Islet of Langerhans (tissue), 1 donor: ENCODE measurements around the gene EDN1.
"Not testable (repeated sequence)": the region's sequence is repeated elsewhere in the genome, so short reads cannot be mapped to it uniquely, and the experiment has no call there.

Experiments
- FAIRE-seq: peaks from one replicate; lab custom pipeline; 2011; peaks lifted over from hg19 to GRCh38; lab: Jason Lieb, UNC

Gene EDN1

GRCh38 chr6:12294851-12295536 is 4.8 kb downstream of the EDN1 start:
- no peak for FAIRE-seq

DNA sequence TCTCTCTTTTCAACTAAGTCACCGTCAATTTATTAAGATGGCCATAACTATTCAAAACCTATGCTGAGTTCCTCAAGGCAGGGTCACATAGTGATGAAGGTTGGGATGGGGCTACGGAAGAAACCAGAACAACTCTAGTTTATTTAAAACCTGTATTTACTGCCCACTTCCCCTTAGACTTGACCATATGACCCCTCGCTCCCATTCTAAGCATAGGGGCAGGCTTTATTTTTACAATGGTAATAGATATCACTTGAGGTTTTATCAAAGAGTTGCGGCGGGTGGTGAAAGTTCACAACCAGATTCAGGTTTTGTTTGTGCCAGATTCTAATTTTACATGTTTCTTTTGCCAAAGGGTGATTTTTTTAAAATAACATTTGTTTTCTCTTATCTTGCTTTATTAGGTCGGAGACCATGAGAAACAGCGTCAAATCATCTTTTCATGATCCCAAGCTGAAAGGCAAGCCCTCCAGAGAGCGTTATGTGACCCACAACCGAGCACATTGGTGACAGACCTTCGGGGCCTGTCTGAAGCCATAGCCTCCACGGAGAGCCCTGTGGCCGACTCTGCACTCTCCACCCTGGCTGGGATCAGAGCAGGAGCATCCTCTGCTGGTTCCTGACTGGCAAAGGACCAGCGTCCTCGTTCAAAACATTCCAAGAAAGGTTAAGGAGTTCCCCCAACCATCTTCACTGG is 5.5 kb downstream of the EDN1 start:
- FAIRE-seq = no peak

DNA sequence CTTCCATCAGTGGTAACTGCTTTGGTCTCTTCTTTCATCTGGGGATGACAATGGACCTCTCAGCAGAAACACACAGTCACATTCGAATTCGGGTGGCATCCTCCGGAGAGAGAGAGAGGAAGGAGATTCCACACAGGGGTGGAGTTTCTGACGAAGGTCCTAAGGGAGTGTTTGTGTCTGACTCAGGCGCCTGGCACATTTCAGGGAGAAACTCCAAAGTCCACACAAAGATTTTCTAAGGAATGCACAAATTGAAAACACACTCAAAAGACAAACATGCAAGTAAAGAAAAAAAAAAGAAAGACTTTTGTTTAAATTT is 6.1 kb downstream of the EDN1 start:
- no peak for FAIRE-seq

DNA sequence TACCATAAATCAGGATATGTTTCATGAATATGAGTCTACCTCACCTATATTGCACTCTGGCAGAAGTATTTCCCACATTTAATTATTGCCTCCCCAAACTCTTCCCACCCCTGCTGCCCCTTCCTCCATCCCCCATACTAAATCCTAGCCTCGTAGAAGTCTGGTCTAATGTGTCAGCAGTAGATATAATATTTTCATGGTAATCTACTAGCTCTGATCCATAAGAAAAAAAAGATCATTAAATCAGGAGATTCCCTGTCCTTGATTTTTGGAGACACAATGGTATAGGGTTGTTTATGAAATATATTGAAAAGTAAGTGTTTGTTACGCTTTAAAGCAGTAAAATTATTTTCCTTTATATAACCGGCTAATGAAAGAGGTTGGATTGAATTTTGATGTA is 6.4 kb downstream of the EDN1 start:
- FAIRE-seq = no peak

DNA sequence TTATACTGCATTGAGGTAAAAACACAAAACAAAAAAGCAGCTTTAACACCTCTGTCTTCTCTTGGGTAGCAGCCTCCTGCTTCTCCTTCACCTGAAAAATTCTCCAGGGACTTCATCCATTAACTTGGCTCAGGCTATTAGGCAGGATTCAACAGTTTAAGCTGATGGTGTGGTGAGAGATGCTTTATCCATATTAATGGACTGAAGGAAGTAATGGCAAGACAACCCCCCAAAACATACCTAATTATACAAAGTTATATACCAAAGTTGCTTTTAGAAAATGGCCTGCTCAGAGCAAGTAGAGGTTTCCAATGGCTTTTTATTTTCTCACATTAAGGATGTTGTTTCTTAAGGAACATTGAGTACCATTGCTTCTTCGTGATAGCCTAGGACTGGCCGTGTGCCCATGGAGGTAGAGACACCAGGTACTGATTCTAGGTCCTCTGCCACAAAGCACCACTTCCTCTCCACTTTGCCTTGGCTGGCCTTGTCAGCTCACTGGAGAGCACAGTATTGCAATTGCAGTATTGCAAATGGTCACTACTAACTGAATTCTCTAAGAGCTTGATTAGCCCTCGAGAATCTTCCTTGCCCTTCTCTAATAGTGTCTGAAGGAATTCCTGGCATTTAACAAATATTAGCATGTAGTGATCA is 7.3 kb downstream of the EDN1 start:
- FAIRE-seq = no peak

GRCh38 chr6:12298017-12298978 is 8.1 kb downstream of the EDN1 start:
- no peak for FAIRE-seq

DNA sequence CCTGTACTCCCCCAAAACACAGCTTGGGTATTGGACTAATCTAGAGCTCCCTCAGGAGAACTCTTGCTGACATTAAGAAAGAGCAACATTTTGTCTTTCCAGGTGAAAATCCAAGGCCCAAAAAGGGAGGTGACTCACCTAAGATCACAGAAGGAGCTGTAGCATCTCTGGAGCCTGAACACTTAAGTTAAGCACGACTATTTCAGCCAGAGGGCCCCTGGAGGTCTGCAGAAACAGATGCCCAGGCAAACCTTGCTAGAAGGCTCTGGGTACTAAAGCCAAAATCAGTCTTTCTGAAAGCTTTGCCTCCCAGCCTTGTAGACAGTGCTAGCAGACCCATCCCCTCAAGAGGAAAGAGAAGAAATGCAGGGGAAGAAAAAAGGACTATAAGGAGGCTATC is 8.8 kb downstream of the EDN1 start:
- FAIRE-seq = no peak

GRCh38 chr6:12301018-12301417 is 10.9 kb downstream of the EDN1 start:
- FAIRE-seq = no peak

- no peak for FAIRE-seq
Measured at GRCh38 chr6:12304487-12304886, 14.3 kb downstream of the EDN1 start.

GRCh38 chr6:12309070-12309469 is 18.9 kb downstream of the EDN1 start:
- no peak for FAIRE-seq

DNA sequence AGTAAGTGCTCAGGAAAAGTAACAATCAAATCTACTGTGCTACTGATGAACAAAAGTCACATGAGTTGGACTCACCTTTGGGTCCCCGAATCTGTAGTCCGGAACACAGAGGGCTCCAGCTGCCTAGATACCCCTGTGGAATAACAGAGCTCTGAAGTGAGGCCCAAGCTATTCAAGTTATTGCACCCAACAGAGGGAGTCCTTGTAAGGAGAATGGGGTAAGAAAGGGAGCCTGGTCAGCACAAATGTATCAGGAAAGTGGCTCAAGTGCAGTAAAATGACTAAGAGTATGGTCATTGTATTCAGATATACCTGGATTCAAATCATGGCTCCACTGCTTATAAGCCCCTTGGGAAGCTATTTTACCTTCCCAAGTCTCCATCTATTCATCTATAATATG is 20.9 kb downstream of the EDN1 start:
- no peak for FAIRE-seq

DNA sequence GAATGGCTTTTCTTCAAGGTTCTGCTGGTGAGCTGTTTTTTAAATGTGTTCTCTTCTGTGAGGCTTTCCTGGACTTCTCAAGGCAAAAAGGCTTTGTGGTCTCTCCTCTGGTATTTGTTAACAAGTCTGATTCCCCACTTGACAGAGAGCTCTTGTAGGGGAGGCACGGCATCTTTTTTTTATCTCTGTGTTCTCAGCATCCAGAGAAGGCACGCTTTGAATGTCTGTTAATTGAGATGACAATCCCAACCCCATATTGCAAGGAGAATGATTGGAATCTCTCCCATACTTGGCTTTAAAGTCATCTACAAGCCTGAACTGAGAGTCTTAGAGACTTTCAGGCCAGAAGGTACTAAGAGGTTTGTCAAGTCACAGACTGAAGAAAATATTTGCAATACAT is 22.6 kb downstream of the EDN1 start:
- FAIRE-seq = no peak

- no peak for FAIRE-seq
Measured at GRCh38 chr6:12313306-12313991, 23.3 kb downstream of the EDN1 start.

DNA sequence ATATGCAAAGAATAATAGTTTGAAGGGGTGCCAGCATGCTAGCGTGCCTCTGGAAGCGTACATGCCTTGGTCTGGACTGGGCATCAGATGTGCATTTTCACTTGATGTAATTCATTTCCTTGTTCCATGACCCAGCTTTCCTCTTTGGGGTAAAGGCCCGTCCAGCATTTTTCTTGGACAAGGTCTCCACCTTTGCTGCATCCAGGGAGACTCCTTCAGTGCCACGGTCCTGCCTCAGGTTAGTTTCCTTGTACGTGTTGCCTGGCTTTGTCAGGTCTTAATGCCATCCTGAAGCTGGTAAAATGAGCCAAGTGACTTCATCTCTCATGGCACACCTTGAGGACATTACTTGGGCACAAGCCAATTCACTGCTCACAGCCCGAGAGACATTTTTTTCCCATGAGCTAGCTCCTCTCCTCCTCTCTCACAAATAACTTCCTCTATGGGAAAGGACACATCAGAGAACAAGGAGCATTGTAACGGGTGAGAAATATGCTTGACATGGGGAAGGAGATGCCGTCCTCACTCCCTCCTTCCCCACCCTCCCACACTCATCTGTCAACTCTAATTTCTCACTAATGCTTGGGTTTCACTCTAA is 23.9 kb downstream of the EDN1 start:
- FAIRE-seq = no peak

DNA sequence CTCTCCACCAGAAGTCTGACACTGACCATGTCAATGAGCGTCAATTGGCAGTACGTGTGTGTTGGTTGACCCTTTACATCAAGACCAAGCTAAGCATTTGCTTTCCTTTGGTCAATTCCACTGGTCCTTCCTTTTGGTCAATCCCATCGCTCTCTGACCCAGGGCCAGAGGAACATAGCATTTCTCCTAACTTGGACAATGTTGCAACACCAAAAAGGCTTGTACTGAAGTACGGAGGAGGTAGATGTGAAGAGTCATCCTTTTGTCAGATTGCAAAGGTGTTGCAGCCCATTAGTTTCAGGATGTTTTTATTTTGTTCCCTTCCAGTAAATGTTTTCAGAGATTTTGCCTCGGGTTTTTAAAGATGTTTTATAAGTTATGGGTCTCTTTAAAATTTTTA is 24.6 kb downstream of the EDN1 start:
- no peak for FAIRE-seq

DNA sequence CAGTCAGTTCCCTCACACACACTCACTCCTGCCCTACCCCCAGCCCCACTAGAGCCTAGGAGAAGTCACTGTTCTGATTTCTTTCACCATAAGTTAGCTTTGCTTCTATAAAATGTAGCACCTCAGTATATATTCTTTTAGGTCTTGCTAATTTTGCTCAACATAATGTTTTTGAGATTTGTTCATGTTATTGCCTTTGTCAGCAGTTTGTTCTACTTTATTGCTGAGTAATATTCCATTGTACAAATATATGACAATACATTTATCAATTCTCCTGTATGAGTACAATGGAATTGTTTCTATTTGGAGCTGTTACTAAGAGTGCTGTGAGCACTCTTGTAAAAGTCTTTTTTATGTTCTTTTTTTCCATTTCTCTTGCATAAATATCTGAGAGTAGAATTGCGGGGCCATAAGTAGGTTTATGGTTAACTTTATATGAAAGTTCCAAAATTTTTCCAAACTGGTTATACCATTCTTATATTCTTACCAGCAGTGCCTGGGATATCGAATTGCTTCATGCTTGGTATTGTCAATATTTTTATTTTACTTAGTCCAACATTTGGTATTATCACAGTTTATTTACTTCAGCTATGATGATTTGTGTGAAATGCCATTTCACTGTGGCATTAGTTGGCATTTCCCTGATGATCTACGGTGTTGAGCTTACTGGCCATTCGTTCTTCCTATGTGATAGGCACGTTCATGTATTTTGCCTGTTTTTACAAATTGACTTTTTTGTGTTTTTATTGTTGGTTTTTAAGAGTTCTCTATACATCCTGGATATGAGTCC is 25.3 kb downstream of the EDN1 start:
- FAIRE-seq = no peak

GRCh38 chr6:12318749-12319148 is 28.6 kb downstream of the EDN1 start:
- FAIRE-seq = no peak

GRCh38 chr6:12320074-12320473 is 29.9 kb downstream of the EDN1 start:
- FAIRE-seq = not testable (repeated sequence)

DNA sequence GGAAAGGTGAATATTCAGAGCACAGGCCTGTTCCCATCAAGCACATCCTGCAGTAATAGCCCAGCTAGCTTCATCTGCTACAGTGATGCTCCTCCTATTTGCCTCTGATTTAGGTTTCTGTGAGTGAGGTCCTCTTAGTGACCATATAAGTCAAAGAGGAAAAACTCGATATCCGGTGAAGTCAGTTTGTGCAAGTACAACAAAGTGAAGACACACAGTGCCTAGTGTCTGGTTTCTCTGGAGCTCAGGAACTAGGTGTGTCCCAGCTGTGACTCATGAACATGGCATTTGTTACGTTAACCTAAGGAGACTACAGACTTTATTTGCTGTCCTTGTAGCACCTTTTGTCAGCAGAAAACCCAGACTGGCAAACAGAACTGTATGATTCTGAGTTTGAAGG is 33.9 kb downstream of the EDN1 start:
- no peak for FAIRE-seq

DNA sequence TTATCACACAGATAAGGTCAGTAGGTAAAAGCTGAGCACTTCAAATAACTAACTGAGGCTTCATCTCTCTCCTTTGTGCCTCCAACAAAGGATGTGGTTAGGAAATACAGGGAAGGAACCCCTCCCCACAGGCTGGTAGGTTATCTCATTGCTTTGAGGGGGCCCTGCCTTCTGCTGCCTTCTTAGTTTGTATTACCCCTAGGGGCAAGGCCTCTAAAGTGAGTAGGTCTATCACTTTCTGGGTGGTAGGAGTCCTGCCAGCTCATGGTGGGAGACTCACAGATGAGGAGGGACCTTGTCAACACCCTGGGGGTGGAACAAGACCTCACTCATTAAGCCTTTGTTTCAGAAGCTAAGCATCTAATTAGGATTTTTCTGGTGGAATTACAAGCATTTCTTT is 34.6 kb downstream of the EDN1 start:
- no peak for FAIRE-seq

DNA sequence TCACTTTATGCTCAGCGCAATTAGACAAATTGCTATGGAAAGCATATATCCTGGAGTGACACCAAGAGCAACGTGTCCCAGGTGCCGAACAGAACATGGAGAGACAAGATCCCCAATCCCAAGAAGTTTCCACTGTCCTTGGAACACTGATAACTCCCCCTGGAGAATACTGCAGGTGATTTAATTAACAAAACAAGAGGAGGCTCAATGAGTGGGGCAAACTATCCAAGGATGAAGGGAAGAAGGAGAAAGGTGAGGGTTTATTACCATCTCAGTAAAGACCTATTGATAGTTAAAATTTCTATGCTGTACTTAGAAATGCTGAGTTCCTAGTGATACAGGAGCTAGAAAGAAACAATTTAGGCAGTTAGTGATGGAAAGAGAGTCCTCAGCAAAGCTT is 35.7 kb downstream of the EDN1 start:
- no peak for FAIRE-seq
